NOMO-1 (cell line): ENCODE data around the gene SCAMP2.
"Not testable (repeated sequence)": the region's sequence is repeated elsewhere in the genome, so short reads cannot be mapped to it uniquely, and the experiment has no call there.

Source experiments
- DNase-seq, 2 experiments: peaks; one replicate each; lab custom pipeline; 2025; ENCODE audit not compliant: unreplicated experiment in 2 of 2; lab: John Stamatoyannopoulos, UW

SCAMP2 gene, protein sequence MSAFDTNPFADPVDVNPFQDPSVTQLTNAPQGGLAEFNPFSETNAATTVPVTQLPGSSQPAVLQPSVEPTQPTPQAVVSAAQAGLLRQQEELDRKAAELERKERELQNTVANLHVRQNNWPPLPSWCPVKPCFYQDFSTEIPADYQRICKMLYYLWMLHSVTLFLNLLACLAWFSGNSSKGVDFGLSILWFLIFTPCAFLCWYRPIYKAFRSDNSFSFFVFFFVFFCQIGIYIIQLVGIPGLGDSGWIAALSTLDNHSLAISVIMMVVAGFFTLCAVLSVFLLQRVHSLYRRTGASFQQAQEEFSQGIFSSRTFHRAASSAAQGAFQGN

DNA sequence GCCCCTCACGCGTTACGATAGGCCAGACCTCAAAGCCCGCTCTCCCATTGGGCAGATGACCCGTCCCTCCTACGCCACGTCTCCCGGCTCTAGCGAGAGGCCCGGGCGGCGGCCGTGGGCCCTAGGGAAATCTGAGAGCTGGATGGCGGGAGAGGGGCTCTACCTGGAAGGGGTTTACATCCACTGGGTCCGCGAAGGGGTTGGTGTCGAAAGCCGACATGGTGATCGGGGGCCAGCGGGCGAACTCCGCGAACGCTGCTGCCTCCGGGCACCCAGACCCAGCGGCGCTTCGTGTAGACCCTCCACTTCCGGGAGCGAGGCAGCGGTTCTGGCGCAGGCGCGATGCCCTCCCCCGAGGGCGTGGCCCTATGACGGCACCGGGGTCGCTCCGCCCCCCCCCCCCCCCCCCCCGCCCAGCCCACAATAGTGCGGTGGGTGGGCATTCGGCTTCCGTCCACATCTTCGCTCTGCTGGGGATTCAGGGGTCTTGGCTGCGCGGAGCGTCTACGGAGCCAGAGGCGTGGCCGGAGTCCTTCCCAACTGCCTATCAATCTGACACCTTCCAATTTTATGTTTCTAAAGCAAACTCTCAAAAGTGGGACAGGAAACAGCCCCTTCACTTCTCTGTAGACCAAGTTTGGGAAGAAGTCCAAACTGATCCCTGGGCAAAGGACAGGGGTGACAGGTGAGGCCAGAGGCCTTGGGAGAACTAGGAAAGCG lies at the start of gene SCAMP2:
Gene SCAMP2, minus strand, starts transcription at position 330 of the 720 bp plus-strand sequence. Its CDS starts 110 bp downstream, at position 220.
- DNase-seq = peak; percentile 91 to 93

DNA sequence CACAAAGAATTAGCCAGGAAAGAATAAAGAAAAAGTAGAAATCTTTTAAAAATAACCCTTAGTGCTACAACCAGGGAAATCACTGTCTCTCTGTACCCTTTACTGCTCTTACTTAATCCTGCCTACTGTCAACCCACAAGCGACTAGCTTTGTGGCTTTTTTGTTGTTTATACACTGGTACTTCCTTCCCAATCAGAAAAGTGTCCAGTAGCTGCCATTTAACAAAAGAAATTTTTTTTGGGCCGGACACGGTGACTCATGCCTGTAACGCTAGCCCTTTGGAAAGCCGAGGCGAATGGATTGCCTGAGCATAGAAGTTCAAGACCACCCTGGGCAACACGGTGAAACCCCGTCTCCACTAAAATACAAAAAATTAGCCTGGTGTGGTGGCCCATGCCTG lies 47.3 kb upstream of the SCAMP2 start:
- DNase-seq = no peak

DNA sequence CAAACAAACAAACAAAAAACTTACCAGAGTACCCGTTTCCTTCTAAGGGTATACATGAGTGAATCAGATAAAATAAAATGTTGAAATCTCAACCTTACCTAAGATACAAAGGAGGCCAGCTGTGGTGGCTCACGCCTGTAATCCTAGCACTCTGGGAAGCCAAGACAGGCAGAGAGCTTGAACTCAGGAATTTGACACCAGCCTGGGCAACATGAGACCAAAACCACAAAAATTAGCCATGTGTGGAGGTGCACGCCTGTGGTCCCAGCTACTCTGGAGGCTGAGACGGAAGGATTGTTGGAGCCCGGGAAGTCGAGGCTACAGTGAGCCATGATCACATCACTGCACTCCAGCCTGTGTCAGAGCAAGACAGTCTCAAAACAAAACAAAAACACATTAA lies 44.5 kb upstream of the SCAMP2 start:
- DNase-seq = no peak

DNA sequence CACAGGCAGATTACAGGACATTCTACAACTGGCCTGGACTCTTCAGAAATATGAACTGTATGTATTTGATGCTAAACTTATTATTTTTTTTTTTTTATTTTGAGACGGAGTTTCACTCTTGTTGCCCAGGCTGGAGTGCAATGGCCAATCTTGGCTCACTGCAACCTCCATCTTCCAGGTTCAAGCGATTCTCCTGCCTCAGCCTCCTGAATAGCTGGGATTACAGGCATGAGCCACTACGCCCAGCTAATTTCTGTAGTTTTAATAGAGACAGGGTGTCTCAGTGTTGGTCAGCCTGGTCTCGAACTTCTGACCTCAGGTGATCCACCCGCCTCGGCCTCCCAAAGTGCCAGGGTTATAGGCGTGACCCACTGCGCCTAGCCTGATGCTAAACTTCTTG lies 40.6 kb upstream of the SCAMP2 start:
- DNase-seq = not testable (repeated sequence)

DNA sequence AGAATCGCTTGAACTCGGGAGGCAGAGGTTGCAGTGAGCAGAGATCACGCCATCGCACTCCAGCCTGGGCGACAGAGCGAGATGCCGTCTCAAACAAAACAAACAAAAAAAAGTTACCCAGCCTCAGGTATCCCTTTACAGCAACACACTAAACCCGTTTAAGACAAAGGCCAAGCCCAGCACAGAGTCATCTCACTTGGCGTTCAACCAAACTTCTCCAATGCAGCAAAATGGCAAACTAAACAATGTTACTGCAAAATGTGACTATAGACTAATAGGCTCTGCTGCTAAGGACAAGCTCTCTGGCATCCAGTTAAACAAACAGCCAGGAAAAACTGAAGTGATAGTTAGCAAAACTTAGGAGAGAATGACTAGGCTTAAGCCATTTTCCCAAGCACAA lies 39.9 kb upstream of the SCAMP2 start:
- DNase-seq = no peak

DNA sequence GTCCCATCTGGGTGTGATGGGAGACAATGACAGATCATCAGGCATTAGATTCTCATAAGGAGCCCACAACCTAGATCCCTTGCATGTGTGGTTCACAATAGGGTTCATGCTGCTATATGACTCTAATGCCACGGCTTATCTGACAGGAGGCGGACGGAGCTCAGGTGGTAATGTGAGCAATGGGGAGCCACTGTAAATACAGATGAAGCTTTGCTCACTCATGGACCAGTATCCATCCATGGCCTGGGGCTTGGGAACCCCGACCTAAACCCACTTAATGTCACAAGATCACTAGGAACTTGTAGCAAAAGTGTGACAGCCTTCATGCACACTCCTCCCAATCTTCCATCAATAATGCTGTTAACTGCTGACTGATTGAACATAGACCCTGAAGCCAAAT lies 35.5 kb upstream of the SCAMP2 start:
- no peak for DNase-seq

DNA sequence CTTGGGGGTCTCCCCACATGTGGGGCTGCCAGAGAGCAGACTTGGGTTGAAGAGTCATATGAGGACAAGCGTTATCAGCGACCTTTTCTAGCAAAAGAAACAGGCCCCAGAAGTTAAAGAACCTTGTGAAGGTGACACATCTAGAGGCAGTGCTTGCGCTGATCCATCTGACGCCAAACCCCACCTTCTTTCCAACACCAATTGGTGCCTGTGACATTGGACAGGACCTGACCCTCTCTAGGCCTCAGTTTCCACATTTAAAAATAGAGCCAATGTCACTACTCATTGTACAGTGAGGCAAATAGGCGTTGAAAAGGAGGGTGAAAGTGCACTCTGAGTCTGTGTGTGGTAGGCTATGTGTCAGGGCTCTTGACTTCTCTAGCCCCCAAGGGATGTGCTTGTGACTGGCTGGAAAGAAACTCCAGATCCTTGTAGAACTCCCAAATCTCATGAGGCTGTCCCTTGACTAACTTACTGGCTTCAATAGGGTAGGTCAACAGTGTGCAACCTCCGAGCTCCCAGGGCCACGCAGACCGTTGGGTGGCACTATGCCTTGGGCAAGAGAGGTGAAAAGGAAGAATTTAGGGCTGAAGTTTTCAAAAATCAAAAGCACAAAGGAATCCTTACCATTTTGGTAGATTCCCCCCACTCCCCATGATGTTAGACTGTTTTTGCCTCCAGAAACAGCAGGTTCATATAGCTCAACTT lies 34.2 kb upstream of the SCAMP2 start:
- no peak for DNase-seq

DNA sequence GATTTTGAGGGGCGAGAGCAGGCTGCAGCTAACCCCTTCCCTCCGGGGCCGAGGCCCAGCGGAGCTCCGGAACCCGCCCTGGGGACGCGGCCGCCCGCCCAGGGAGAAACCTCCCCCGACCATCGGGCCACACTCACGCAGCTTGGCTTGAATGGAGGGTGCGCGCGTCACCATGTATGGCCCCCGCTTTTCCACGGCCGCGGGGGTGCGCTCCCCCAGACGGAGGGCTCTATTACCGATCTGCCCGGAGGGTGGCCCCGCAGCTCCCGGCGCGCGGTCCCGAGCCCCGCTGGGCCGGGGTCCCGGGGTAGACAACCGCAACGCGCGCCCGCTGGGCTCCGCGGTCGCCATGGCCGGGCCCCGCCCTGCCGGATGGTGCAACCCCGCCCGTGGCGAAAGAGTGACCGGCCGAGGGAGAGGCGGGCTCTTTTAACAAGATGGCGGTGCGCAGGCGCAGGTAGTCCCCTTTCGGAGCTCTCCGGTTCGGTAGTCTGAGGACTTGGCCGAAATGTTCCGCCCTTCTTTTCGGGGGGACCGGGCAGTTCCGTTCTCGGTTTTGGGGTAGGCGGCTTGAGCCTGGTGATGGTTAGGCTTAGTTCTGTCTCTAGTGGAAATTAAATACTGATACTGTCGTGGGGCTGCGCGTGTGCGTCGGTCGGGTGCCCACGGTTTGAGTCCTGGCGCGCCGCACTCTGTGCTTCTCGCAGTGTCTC lies 33.4 kb upstream of the SCAMP2 start, which contains the start of gene FAM219B:
Gene FAM219B, minus strand, starts transcription at position 402 of the 713 bp plus-strand sequence. Its CDS starts 51 bp downstream, at position 351.
- peak; percentile 88 to 90 for DNase-seq

DNA sequence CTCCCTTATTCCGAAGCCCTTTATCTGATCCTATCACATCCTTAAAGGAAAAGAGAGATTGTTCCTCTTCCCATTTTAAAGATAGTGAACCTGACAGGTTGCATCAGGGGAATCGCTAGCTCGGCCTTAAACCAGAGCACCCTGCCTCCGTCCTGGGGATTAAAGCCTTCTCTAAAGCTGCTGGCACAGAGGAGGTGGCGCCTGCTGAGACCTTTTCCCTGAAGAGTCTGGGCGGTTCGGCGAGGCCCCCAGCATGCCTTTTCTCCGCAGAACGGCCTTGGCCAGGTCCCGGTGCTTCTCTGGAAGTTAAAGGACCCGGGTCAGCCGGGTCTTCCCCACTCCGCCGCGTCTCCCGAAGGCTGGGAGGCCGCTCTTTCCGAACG lies 32.9 kb upstream of the SCAMP2 start:
- DNase-seq = peak in 1 of 2 experiments; percentile 16

DNA sequence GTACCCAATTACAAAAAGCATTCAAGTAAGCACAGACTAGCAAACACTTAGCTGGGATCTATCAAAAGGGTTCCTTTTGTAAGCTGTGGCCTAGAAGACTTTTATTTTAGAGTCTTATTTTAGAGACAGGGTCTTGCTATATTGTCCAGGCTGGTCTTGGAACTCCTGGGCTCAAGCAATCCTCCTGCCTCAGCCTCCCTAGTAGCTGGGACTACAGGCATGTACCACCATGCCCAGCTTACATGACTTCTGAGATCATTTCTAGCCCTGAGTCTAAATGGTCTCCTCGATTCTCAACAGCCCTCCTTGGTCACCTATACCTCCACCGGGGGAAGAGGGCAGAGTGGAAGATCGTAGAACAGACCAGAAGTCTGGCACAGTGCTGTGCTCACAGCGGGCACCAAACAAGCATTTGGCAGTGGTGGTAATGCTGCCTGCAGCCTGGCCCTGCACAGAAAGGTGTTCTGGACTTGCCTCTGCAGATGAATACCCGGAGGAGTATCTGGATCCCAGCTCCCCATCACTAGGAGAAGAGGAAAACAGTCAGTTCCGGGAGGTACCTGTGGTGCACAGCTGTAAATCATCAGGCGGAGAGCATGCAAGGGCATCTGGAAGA lies 31.1 kb upstream of the SCAMP2 start:
- DNase-seq = no peak

DNA sequence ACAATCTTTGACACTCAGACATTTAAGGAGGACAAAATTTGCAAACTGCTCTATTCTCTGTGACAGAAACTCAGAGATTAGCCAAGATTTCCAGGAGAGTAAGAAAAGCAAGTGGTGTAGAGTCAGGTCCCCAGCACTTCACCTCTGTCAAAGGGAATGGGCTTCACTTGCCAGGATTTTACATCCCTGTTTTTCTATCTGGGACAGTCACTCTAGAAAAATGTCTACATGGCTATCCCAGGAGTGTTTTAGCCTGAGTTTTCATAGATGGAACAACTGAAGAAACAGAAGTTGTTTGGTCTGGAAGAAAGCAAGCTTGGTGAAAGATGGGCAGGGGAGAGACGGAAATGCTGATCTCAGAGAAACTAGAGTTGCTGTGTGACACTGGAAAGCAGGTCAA lies 30.5 kb upstream of the SCAMP2 start:
- DNase-seq = no peak

DNA sequence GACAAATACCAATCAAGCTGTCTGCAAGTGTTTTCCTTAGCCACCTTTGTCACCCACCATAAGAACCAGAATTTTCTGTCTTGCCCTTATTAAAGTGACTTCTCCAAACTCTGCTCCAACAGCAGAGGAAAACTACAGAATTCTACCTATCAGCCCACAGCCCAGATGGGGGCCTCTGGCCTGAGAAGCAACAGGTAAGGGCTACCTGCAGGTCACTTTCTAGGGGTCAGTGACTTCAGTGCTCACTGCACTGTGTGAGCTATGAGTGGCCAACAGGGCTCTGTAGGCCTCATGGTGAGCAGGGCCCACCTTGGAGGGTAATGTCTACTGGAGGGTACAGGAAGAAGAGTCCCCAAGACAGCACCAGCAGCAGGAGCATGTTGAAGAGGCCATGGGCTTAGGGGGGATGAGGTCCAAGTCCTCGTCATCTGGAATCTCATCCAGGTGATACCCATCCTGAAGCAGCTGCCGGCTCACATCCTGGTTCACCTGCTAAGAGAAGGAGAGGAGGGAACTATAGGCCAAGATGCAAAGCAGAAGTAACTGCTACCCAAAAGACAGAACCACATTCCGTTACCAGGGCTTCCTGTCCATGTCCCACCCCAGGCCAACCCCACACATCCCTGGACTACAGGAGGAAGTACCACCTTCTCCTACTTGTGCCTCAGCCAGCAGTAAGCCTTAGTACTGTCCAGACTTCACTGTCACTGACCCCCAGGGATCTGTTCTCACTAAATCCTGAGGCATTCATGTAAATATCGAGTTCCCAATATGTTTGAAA lies 29.3 kb upstream of the SCAMP2 start:
- no peak for DNase-seq

DNA sequence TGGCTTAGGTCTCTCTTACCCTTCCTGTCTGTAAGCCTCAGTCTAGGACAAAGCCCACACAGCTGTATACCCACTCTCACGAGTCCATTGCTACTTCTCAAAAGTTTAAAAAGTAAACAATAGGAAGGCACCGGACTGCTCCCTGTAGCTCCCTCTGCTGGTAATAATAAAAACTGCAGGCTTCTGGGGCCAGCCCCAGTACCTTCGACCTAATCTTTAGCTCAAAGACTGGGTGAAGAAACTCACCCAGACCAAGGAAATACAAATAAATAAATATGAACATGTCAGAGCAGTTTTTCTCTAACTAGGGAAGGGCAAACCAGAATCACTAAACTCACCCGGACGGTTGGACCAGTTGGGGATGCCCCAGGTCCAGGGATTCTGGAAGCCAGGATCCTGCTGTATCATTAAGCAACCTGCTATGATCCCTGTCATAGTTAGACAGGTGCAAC lies 28.5 kb upstream of the SCAMP2 start:
- peak; percentile 47 to 61 for DNase-seq

DNA sequence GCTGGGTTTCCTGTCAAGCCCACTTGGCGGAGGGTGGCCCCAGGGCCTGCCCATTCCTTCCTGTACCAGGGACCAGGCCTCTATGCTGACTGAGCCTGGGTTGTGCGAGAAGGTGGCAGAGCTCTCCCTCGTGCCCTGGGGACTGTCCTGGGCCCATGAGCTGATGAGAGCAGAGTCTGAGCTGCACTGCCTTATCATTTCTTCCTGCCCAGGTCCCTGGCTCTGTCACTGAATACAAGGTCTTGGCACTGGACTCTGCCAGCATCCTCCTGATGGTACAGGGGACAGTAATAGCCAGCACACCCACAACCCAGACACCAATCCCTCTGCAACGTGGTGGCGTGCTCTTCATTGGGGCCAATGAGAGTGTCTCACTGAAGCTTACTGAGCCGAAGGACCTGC lies 24.1 kb upstream of the SCAMP2 start:
- DNase-seq = no peak

DNA sequence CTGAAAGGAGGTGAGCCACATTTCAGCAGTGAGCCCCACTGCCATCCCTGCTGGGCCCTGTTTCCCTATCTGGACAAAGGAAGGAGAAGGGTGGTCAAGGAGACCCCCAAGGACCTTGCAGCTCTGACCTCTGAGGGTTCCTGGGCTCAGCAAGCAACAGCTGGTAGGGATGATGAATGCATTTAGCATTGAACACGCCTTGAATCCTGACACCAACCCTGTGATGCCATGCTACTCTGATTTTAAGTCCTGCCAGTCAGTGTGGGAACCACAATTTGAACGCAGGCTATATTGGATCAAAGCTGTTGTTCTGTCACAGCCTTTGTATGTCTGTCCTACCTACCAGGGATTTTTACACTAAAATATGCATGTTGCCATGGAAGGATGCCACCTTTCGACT lies 23.2 kb upstream of the SCAMP2 start:
- no peak for DNase-seq

DNA sequence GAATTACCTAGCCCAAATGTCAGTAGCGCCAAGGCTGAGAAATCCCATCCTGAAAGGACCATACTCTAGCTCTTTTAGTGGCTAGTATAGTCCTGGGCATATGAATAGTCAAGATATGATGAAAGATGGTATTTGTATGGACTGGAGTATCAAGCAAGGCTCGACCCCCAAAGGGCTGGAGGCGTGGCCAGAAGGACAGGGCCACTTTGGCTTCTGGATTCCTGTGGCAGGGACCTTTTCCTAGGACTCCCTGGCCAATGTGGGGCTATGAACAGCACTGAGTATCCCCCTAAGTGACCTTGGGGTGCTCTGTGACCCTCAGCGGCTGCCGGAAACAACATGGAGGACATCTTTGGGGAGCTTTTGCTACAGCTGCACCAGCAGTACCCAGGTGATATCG lies 22.7 kb upstream of the SCAMP2 start:
- no peak for DNase-seq

DNA sequence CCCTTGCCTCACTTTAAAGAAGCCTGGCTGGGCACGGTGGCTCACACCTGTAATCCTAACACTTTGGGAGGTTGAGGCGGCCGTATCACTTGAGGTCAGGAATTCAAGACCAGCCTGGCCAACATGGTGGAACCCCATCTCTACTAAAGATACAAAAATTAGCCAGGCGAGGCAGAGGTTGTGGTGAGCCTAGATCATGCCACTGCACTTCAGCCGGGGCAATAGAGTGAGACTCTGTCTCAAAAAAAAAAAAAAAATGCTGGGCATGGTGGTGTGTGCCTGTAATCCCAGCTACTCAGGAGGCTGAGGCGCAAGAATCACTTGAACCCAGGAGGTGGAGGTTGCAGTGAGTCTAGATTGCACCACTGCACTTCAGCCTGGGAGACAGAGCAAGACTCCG lies 21.2 kb upstream of the SCAMP2 start:
- not testable (repeated sequence) for DNase-seq

DNA sequence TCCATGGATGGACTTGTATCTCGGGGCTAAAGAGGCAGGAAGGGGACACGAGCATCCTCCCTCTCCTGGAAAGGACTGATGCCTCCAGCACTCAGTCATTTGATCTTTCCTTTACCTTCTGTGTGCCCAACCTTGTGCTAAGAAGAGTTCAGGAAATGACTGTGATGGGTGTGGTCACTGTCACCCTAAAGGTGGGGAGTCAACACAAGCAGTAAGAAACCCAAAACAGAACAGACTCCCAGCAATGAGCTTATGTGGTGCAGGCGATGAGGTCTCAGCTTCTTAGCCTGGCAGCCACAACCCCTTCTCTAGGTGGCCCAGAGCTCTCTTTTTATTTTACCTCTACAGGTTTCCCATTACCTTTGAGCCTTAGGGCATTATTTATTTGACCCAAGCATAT lies 20.5 kb upstream of the SCAMP2 start:
- DNase-seq = no peak

DNA sequence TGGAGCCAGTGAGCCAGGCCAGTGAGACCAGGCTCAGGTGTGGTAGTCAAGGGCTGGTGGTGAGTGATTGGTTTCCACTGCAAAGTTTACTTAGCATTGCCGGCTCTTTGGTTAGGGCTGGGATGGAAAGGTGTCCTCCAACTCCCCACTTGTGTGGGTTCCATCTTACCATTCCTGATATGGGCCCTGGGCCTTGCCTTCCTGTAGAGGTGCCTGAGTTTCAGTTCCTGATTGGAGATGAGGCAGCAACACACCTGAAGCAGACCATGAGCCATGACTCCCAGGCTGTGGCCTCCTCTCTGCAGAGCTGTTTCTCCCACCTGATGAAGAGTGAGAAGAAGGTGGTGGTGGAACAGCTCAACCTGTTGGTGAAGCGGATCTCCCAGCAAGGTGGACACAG lies 19.8 kb upstream of the SCAMP2 start:
- DNase-seq = no peak

DNA sequence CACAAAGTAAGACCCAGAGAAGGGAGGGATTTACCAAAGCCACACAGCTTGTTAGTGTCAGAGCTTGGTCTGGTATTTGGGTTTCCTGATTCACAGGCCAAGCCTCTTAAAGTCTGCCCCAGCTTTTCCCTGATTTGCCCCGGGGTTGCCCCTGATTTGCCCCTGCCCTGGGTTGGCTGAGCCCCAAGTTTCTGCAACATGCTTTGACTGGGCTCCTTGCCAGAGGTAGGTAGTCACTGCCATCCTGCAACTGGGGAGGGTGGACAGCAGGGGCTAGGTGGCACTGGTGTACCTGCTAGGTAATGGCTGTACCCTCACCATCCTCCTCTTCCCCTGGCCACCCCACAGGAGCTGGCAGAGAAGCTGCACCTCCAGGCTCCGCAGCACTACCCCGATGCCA lies 19.1 kb upstream of the SCAMP2 start:
- no peak for DNase-seq
